Amniotic epithelial cell (primary cell): Measurements from ENCODE around the gene PLXNA4.

ENCODE experiments used
- DNase-seq: peaks from one replicate; pipeline ENCODE4 v3.0.0-alpha.2; 2010; ENCODE audit warnings: low read depth

Gene PLXNA4

DNA sequence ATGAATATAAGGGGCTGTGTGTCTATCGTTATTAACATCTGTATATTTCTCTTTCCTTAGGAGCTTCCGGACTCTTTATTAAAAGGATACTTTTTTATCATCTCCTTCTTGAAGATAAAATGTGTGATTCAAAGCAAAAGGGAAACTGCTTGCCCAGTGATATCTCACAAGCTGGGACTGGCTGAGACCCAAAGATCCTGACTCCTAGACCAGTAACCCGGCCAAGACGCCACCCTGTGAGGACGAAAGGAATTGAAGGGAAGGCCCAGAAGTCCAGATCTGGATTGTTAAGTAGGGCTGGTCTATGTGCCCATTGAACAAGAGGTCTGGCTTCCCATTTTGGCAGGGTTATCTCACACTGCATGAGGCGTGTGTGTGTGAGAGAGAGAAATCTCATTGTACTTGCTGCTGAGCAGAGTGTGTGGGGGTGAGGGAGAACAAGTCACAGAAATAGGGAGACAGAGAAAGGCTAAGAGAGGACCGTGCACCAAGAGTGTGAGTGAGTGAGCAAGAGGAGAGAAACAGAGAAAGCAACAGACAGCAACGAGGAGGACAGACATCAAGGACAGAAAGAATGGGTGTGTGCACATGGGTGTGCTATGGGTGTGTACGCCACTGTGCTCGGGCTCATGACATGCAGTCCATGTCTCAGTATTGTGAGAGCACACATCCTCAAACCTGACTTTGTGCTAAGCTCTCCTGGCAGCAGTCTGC, 75.4 kb downstream of the PLXNA4 start:
- no peak for DNase-seq

- no peak for DNase-seq
These were observed 76.8 kb downstream of the PLXNA4 start for GRCh38 chr7:132499487-132499886.

GRCh38 chr7:132499065-132499464, 77.2 kb downstream of the PLXNA4 start:
- no peak for DNase-seq

DNA sequence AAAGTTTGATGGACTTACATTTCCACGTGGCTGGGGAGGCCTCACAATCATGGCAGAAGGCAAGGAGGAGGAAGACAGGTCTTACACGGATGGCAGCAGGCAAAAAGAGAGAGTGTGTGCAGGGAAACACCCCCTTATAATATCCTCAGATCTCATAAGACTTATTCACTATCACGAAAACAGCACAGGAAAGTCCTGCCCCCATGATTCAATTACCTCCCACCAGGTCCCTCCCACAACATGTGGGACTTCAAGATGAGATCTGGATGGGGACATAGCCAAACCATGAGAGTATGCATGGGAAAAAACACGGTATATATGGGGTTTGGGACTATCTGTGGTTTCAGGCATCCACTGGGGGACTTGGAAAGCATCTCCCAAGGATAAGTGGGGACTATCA, 78.0 kb downstream of the PLXNA4 start:
- no peak for DNase-seq

DNA sequence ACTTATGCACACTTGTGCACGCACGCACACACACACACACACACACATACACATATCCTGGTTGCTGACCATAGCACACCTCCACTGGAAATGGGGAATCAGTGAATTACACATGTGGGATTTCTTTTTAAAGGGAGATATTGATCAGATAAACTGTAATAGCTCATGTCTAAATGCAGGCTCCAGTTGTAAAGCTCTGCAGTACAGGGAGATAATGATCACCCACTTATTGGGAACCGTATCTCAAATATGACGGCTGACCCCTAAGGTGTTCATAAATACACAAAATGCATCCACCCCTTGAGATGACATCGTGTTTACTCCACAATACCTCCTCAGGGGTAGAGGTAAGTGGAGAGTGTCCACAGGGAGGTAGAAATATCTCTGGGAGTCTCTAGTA, 79.2 kb downstream of the PLXNA4 start:
- DNase-seq, result no peak

GRCh38 chr7:132495936-132496335, 80.3 kb downstream of the PLXNA4 start:
- DNase-seq, result no peak

DNA sequence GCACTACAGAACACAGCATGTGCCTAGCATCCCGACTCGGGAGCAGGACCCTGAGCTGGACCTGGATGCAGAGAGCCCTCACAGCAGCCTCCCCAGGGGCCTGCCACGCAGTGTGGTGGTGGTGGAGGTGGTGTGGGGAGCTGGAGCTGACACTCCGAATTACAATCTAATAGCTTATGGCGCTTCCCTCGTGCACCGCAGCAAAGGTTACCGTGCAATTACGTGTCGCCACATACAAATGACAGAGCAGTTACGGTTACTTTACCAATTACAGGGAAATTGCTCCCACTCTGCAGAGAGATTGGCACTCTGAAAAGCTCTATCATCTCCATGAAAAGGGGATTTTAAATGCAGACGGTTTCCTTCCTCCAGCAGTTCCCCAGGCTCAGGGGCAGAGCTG, 81.8 kb downstream of the PLXNA4 start:
- no peak for DNase-seq

GRCh38 chr7:132492823-132493445, 83.3 kb downstream of the PLXNA4 start:
- no peak for DNase-seq

DNA sequence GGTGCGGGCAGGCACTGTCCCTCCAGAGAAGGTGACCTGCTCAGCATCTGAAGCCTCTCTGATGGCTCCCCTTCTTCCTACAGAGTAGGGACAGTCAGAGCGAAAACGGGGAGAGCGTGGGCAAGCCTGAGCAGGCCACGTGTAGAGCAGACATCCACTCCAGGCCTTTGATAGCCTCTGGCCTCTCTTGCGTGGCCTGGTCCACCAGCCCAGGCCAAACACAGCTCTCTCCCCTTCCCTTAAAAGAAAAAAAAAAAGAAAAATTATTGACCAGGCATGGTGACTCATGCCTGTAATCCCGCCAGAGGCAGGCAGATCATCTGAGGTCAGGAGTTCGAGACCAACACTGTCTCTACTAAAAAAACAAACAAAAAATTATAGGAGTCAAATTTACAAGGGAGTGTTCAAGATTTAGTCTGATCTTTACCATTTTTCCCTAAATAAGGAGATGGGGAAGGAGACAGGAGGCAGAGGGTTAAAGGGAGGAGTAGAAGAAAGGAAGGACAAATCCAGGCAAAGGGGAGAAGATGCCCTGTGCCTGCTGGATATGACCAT, 84.8 kb downstream of the PLXNA4 start:
- DNase-seq, result no peak

DNA sequence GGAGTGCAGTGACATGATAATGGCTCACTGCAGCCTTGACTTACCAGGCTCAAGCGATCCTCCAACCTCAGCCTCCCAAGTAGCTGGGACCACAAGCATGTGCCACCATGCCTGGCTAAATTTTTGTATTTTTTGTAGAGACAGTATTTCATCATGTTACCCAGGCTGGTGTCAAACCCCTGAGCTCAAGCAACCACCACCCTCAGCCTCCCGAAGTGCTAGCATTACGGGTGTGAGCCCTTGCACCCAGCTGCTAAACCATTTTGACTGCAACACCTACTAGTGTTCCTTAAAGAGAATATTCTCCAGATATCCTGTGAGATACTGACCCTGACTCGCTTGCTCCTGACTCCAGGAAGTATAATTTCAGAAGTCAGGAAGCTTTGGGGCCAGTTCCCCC, 85.8 kb downstream of the PLXNA4 start:
- no peak for DNase-seq

DNA sequence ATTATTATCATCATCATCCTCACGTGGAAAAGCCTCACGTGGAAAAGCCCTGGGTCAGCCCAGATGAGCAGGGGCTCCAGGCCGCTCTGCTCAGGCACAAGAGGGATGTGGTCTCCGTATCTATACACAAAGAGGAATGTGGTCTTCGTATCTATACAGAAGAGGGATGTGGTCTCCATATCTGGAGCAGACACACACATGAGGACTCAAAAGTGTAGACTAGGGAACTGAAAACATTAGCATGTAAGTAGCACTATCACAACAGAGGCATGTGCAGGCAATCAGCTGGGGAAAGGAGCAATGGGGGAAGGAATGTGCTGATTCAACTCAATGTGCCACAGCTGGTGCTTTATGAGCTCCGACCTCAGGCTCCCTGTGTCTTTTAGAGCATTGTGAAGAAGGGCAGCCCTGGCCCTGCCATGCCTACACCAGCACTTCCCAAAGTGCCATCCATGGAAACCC, 86.5 kb downstream of the PLXNA4 start:
- DNase-seq, result no peak

GRCh38 chr7:132488634-132489302, 87.5 kb downstream of the PLXNA4 start:
- no peak for DNase-seq

DNA sequence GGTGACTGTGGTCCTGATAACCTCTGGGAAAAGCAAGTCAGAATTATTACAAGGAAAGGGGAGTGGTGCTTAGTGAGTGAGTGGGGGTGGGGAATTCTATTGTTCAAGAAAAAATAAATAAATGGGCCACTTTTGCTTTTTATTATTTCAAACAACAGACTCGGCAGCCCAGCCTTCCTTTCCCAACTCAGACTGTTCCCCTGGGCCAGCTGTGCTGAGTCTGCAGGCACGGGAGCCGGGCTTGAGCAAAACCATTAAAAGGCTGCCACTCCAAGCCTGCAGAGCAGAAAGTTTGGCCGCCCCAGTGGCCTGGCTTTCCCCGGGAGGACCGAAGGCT, 90.0 kb downstream of the PLXNA4 start:
- no peak for DNase-seq

- DNase-seq, result no peak
These were observed 90.5 kb downstream of the PLXNA4 start for GRCh38 chr7:132485600-132486273.

GRCh38 chr7:132485136-132485535, 91.1 kb downstream of the PLXNA4 start:
- no peak for DNase-seq

DNA sequence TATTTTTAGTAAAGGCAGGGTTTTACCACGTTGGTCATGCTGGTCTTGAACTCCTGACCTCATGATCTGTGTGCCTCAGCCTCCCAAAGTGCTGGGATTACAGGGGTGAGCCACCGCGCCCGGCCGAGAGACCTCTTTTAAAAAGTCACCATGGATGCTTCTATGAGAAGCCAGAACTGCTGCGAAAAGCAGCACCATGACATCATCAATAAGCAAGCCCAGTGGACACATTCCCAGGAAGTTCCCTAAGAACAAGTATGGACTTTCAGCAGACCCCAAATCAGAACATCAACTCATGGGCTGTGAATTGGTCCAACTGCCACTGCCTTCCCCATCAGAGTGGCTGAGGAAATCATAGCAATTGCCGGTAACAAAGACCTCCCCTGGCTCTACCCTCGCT, 93.4 kb downstream of the PLXNA4 start:
- no peak for DNase-seq

DNA sequence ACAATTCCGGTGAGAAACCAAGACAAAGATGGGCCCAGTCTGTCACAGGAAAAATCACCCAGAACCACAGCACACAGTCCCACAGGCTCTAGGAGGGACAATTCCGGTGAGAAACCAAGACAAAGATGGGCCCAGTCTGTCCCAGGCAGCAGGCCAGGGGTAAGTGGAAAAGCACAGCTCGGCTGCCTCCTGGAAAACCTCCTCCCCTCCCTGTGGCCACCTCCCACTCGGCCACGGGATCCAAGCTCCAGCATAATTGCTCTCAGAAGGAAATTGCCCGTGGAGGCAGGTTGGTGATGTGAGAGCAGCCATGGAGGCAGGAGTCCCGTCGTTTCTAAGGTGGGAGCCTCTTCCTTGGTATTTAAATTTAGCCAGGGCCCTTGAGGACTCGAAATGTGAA, 95.7 kb downstream of the PLXNA4 start:
- no peak for DNase-seq

- no peak for DNase-seq
These were observed 99.7 kb downstream of the PLXNA4 start for GRCh38 chr7:132476541-132476940.

GRCh38 chr7:132475669-132476116, 100.6 kb downstream of the PLXNA4 start:
- DNase-seq, result no peak

DNA sequence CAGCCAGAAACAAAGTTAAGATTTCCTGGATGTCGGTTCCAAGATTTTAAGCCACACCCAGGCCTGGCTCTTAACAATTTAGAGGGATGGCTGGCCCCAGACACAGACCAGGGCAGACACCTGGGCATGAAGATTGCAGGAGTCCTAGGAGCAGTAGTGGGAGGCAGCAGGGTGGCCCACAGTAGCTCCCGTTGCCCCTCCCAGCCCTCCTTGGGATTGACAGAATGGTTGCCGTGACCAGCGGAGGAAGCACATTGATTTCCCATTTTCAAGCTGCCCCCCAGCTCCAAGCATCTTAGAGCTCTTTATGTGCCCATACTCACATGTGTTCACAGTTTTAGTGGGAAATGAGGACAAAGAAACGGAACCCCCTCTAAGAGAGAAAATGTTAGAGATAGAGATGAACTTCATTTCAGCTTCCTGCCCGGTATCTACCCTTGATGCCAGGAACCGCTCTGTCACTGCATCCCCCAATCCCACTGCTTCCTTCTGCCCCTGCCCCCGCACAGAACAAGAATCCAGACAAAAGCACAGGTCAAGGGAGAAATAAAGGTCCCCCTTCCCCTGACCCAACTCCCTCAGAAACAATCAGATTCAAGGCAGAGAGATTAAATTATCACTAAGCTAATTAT, 101.1 kb downstream of the PLXNA4 start:
- DNase-seq, result no peak

GRCh38 chr7:132472463-132473120, 103.7 kb downstream of the PLXNA4 start:
- DNase-seq, result no peak
